MM.1S (cell line): Measurements from ENCODE around the gene EPB41L2.

Experiments used
- EZH2 ChIP-seq: fragments of 300-600 bp; sonication (generic); optimal IDR thresholded peaks from 2 replicates; pipeline ENCODE3; 2017; ENCODE audit warnings: low read depth, mild to moderate bottlenecking, antibody characterized with exemption, low read length, mixed read lengths
- TF ChIP-seq, protein P1 (sequence below): fragments of 300-600 bp; sonication (generic); IDR thresholded peaks from 2 replicates; pipeline ENCODE4 v1.5.1; 2016; ENCODE audit warnings: antibody characterized with exemption, low read length, mixed read lengths

DNA sequence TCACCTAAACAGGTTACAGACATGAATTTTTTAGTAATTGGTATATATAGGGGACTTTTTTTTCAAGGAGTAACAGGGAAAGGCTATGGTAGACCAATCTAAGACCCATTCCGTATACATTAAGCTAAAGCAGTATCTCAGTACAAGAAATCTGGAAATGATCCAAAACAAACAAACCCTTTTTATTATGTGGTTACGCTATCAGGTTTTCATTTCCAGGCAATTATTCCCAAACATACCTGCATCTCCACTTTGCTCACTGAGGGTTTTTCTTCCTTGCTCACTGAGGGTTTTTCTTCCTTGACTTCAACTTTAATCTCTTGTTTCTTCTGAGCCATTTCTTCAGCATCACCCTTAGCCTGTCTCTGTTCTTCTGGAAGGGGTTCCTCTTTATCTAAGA, 107.3 kb downstream of the EPB41L2 start:
- TF ChIP-seq, protein P1, sequence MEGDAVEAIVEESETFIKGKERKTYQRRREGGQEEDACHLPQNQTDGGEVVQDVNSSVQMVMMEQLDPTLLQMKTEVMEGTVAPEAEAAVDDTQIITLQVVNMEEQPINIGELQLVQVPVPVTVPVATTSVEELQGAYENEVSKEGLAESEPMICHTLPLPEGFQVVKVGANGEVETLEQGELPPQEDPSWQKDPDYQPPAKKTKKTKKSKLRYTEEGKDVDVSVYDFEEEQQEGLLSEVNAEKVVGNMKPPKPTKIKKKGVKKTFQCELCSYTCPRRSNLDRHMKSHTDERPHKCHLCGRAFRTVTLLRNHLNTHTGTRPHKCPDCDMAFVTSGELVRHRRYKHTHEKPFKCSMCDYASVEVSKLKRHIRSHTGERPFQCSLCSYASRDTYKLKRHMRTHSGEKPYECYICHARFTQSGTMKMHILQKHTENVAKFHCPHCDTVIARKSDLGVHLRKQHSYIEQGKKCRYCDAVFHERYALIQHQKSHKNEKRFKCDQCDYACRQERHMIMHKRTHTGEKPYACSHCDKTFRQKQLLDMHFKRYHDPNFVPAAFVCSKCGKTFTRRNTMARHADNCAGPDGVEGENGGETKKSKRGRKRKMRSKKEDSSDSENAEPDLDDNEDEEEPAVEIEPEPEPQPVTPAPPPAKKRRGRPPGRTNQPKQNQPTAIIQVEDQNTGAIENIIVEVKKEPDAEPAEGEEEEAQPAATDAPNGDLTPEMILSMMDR: no peak
- no peak for TF ChIP-seq EZH2
